ENCODE measurements around the gene C19orf81. TPM values are rescaled to one million over a fixed set of nuclear protein-coding genes. Genes with fewer than 3 reads are reported as not detected.

Gene C19orf81
- total RNA-seq, 1 experiment from 2014 or later, result 14.5 TPM

GRCh38 chr19:50697414-50698124 lies 48.3 kb downstream of the C19orf81 start:
- no peaks in the 10 kb centered on the region for H3K9me2 ChIP-seq (ENCODE audit: insufficient read depth)
- no peak overlapping the region for H3K4me3 ChIP-seq (replicated peaks in 1 of 2; ENCODE audit: low read depth in 1 of 2, low read length in 2 of 2)
- H3K9me3 ChIP-seq (ENCODE audit: control insufficient read depth in 1 of 2, insufficient read depth in 1 of 2, low read depth in 1 of 2, low read length in 2 of 2), result no peaks in the 10 kb centered on the region
- no peak overlapping the region for H3K27ac ChIP-seq (ENCODE audit: low read depth, low read length)
- intact Hi-C loops (cut with micrococcal nuclease), result no loop called here
- DNase-seq (ENCODE audit: low read depth, low spot score) (no peak), ATAC-seq (no peak)
- no peaks in the 10 kb centered on the region for H4K20me1 ChIP-seq (ENCODE audit: insufficient read depth)
- no peak overlapping the region for H3K4me2 ChIP-seq (ENCODE audit: low read length)
- no peaks in the 10 kb centered on the region for H3K4me1 ChIP-seq (ENCODE audit: control insufficient read depth in 1 of 2, insufficient read depth in 2 of 2, low read length in 2 of 2)
- no peak for TF ChIP-seq ZNF274 (IDR thresholded peaks at IDR 0.05; ENCODE audit: low read depth, low read length)
- no peak for TF ChIP-seq RAD21 (IDR thresholded peaks at IDR 0.05; ENCODE audit: low read depth)
- TF ChIP-seq POLR2A (IDR thresholded peaks at IDR 0.05; ENCODE audit: borderline replicate concordance, extremely low read depth, insufficient read depth, insufficient read length), result no peak
- TF ChIP-seq SRF (IDR thresholded peaks at IDR 0.05; ENCODE audit: low read depth), result no peak
- no peak for TF ChIP-seq JUND (IDR thresholded peaks at IDR 0.05)
- no peak for TF ChIP-seq SIN3A (IDR thresholded peaks at IDR 0.05; ENCODE audit: low read depth)
- TF ChIP-seq FOSL1 (IDR thresholded peaks at IDR 0.05; ENCODE audit: low read depth), result no peak
- TF ChIP-seq CBX3 (IDR thresholded peaks at IDR 0.05; ENCODE audit: low read depth), result no peak
- TF ChIP-seq POLR2AphosphoS5 (IDR thresholded peaks at IDR 0.05; ENCODE audit: low read depth, low read length), result no peak
- TF ChIP-seq EGR1 (IDR thresholded peaks at IDR 0.05; ENCODE audit: low read depth), result no peak
- TF ChIP-seq MAX (IDR thresholded peaks at IDR 0.05), result no peak
- TF ChIP-seq CTCF (IDR thresholded peaks at IDR 0.05 in 2 of 3, conservative IDR thresholded peaks at IDR 0.05 in 1 of 3; ENCODE audit: borderline replicate concordance in 1 of 3, insufficient read depth in 1 of 3, low read depth in 2 of 3, low read length in 2 of 3), result no peak
- TF ChIP-seq CEBPB (IDR thresholded peaks at IDR 0.05; ENCODE audit: low read depth), result no peak
- TF ChIP-seq SP1 (IDR thresholded peaks at IDR 0.05; ENCODE audit: low read depth), result no peak
- TF ChIP-seq TCF7L2 (IDR thresholded peaks at IDR 0.05; ENCODE audit: borderline replicate concordance, extremely low read depth, insufficient read depth, insufficient read length), result no peak
- no peak for TF ChIP-seq REST (IDR thresholded peaks at IDR 0.05; ENCODE audit: low read depth)
- CTCF ChIA-PET, result no interaction called here
- no TSS peak for BruUV-seq (replicated peaks)
- RAD21 ChIA-PET (ENCODE audit: low non-redundant PET in 1 of 2, low total read pairs in 2 of 2, uncharacterized antibody in 2 of 2, unreplicated experiment in 2 of 2), result no interaction called here
- POLR2A ChIA-PET, result no interaction called here
- H3K27me3 ChIP-seq (ENCODE audit: insufficient read depth, low read length), result peaks cover 31% of the 10 kb centered on the region; the same call in 1 of the 2 replicates
- no peaks in the 10 kb centered on the region for H3K36me3 ChIP-seq (ENCODE audit: control insufficient read depth in 1 of 2, insufficient read depth in 2 of 2, low read length in 2 of 2)
- H2AFZ ChIP-seq (ENCODE audit: low read depth, low read length, poor library complexity, severe bottlenecking), result no peak overlapping the region
- no peak overlapping the region for H3K9ac ChIP-seq (ENCODE audit: low read length)
- H3K79me2 ChIP-seq (ENCODE audit: insufficient read depth, low read length), result no peaks in the 10 kb centered on the region

Measured in HCT116 (cell line).